GM23338 (cell line): ENCODE results near the gene CWC15. TPM values are rescaled to one million over a fixed set of nuclear protein-coding genes. Genes with fewer than 3 reads are reported as not detected.

Experiments used
- ATAC-seq: fragments of 200-7000 bp; cut with Tn5 transposase; 3 replicates; pipeline ENCODE4 v1.9.1; 2020
- DNase-seq: peaks from one replicate; pipeline ENCODE4 v3.0.0-alpha.2; 2015; ENCODE audit warnings: low spot score
- H2AFZ ChIP-seq: fragments of 200-600 bp; sonication (generic); 2 replicates; pipeline ENCODE4 v1.8.0; 2016; ENCODE audit warnings: antibody characterized with exemption, mild to moderate bottlenecking, moderate library complexity
- H3F3A ChIP-seq: fragments of 200-600 bp; sonication (generic); replicated peaks from 2 replicates; pipeline ENCODE4 v1.8.0; 2017; ENCODE audit warnings: antibody characterized with exemption, mixed run types, low read depth
- H3K27ac ChIP-seq: fragments of 200-600 bp; sonication (generic); 2 replicates; pipeline ENCODE4 v1.6.1; 2016; ENCODE audit warnings: low read depth
- H3K27me3 ChIP-seq: fragments of 200-600 bp; sonication (generic); 2 replicates; pipeline ENCODE4 v1.8.0; 2016; ENCODE audit warnings: mild to moderate bottlenecking, mixed run types, moderate library complexity; ENCODE audit not compliant: insufficient read depth
- H3K36me3 ChIP-seq: fragments of 200-600 bp; sonication (generic); 2 replicates; pipeline ENCODE4 v1.8.0; 2016; ENCODE audit warnings: mild to moderate bottlenecking; ENCODE audit not compliant: insufficient read depth
- H3K4me1 ChIP-seq: fragments of 200-600 bp; sonication (generic); 2 replicates; pipeline ENCODE4 v1.8.0; 2016; ENCODE audit warnings: mild to moderate bottlenecking, moderate library complexity; ENCODE audit not compliant: insufficient read depth
- H3K4me2 ChIP-seq: fragments of 200-600 bp; sonication (generic); 2 replicates; pipeline ENCODE4 v1.7.1; 2017; ENCODE audit warnings: mixed run types
- H3K4me3 ChIP-seq: fragments of 200-600 bp; sonication (generic); 2 replicates; pipeline ENCODE4 v1.6.1; 2016; ENCODE audit warnings: mixed run types
- H3K79me2 ChIP-seq: fragments of 200-600 bp; sonication (generic); replicated peaks from 2 replicates; pipeline ENCODE4 v1.8.0; 2017; ENCODE audit warnings: mild to moderate bottlenecking; ENCODE audit not compliant: insufficient read depth
- H3K9me2 ChIP-seq: fragments of 200-600 bp; sonication (generic); 2 replicates; pipeline ENCODE4 v1.8.0; 2017; ENCODE audit not compliant: insufficient read depth
- H4K20me1 ChIP-seq: fragments of 200-600 bp; sonication (generic); replicated peaks from 2 replicates; pipeline ENCODE4 v1.8.0; 2017; ENCODE audit warnings: mild to moderate bottlenecking; ENCODE audit not compliant: insufficient read depth
- H3K27ac Mint-ChIP-seq: 2 replicates; pipeline ENCODE4 v1.8.0; 2020; ENCODE audit warnings: inconsistent platforms, mild to moderate bottlenecking, moderate library complexity, mixed read lengths
- H3K27me3 Mint-ChIP-seq: 3 replicates; pipeline ENCODE4 v1.8.0; 2022; ENCODE audit warnings: low read depth, mild to moderate bottlenecking, moderate library complexity, mixed read lengths, inconsistent platforms; ENCODE audit not compliant: insufficient read depth, poor library complexity
- H3K36me3 Mint-ChIP-seq: 3 replicates; pipeline ENCODE4 v1.8.0; 2021; ENCODE audit warnings: low read depth, mild to moderate bottlenecking, inconsistent platforms, moderate library complexity, mixed read lengths
- H3K4me1 Mint-ChIP-seq: 3 replicates; pipeline ENCODE4 v1.8.0; 2020; ENCODE audit warnings: mild to moderate bottlenecking, inconsistent platforms, mixed read lengths
- H3K4me3 Mint-ChIP-seq: 3 replicates; pipeline ENCODE4 v1.8.0; 2021; ENCODE audit warnings: moderate library complexity, mild to moderate bottlenecking, inconsistent platforms, mixed read lengths
- H3K9me3 Mint-ChIP-seq: 3 replicates; pipeline ENCODE4 v1.8.0; 2020; ENCODE audit warnings: moderate library complexity, mild to moderate bottlenecking, inconsistent platforms, mixed read lengths
- CTCF ChIP-seq, 2 experiments: fragments of 200-600 bp in 1 of 2; sonication (generic) in 1 of 2; conservative IDR thresholded peaks; 2 replicates each; pipeline versions ENCODE4 v1.5.1 to v1.6.1; 2016 to 2017; ENCODE audit warnings: antibody characterized with exemption in 2 of 2, low read depth in 2 of 2, mild to moderate bottlenecking in 2 of 2, moderate library complexity in 1 of 2
- EZH2 ChIP-seq: fragments of 200-600 bp; sonication (generic); IDR thresholded peaks from one replicate; pipeline ENCODE4 v1.8.0; 2017; ENCODE audit warnings: antibody characterized with exemption, mild to moderate bottlenecking, low read depth; ENCODE audit not compliant: unreplicated experiment
- JUNB ChIP-seq: IDR thresholded peaks from one replicate; pipeline ENCODE4 v1.6.1; 2016; ENCODE audit warnings: antibody characterized with exemption; ENCODE audit not compliant: unreplicated experiment
- NANOG ChIP-seq: IDR thresholded peaks from 2 replicates; pipeline ENCODE4 v1.6.1; 2016; ENCODE audit warnings: antibody characterized with exemption, borderline replicate concordance
- REST ChIP-seq: IDR thresholded peaks from one replicate; pipeline ENCODE4 v1.6.1; 2018; ENCODE audit warnings: antibody characterized with exemption; ENCODE audit not compliant: unreplicated experiment
- STAT1 ChIP-seq: IDR thresholded peaks from one replicate; pipeline ENCODE4 v1.6.1; 2016; ENCODE audit warnings: antibody characterized with exemption; ENCODE audit not compliant: unreplicated experiment
- ZNF114 ChIP-seq: fragments of 250-450 bp; sonication (Bioruptor Pico); IDR thresholded peaks from 2 replicates; pipeline ENCODE4 v1.5.0; 2020; ENCODE audit warnings: mild to moderate bottlenecking, moderate library complexity
- ZNF462 ChIP-seq: fragments of 250-450 bp; sonication (Bioruptor Pico); IDR thresholded peaks from 2 replicates; pipeline ENCODE4 v1.5.0; 2020; ENCODE audit warnings: mild to moderate bottlenecking, moderate library complexity
- polyA plus RNA-seq: library from polyadenylated mRNA; unstranded; fragments of >200 nt; fragmentation: Nextera tagmentation; extraction: Ambion mirVana; gene quantifications from 2 replicates; pipeline ENCODE4 v1.2.1, GENCODE V29; 2016
- total RNA-seq: library from RNA; depleted of rRNA; stranded (reverse); fragments of >200 nt; shearing (Covaris generic); gene quantifications from 2 replicates; pipeline ENCODE4 v1.2.3, GENCODE V29; 2014

CWC15 gene
- total and polyA plus RNA-seq, 2 experiments from 2014 or later = 31.9 to 168 TPM

- Histone ChIP-seq H3K36me3 (no peaks in the 10 kb centered on the region), H3K4me3 (no peak overlapping the region), H3K79me2 (no peaks in the 10 kb centered on the region), H2AFZ (no peak overlapping the region), H3K27me3 (no peaks in the 10 kb centered on the region), H4K20me1 (no peaks in the 10 kb centered on the region; the same call in 1 of the 2 replicates), H3K4me1 (no peaks in the 10 kb centered on the region), H3K27ac (no peak overlapping the region), H3F3A (no peaks in the 10 kb centered on the region), H3K4me2 (no peak overlapping the region), H3K9me2 (no peaks in the 10 kb centered on the region)
- Mint-ChIP-seq H3K27ac (no peak overlapping the region), H3K4me3 (no peak overlapping the region), H3K9me3 (no peaks in the 10 kb centered on the region), H3K36me3 (no peaks in the 10 kb centered on the region), H3K27me3 (no peaks in the 10 kb centered on the region), H3K4me1 (peaks cover 17% of the 10 kb centered on the region)
- TF ChIP-seq NANOG = no peak
- TF ChIP-seq REST = no peak
- TF ChIP-seq EZH2 = no peak
- no peak for TF ChIP-seq CTCF (conservative IDR thresholded peaks at IDR 0.05; ENCODE audit: low read depth in 2 of 2)
- no peak for TF ChIP-seq ZNF114 (CRISPR knock-in tag)
- TF ChIP-seq STAT1 = no peak
- TF ChIP-seq ZNF462 (CRISPR knock-in tag) = no peak
- TF ChIP-seq JUNB = no peak
- DNase-seq (no peak), ATAC-seq (no peak)
Measured at GRCh38 chr11:94924612-94925011, 48.7 kb downstream of the CWC15 start.
